GM18507 (cell line): Measurements from ENCODE around the gene PSMA8.
"Not testable (repeated sequence)": the region's sequence is repeated elsewhere in the genome, so short reads cannot be mapped to it uniquely, and the experiment has no call there.

Experiments used
- DNase-seq: peaks from one replicate; pipeline ENCODE4 v3.0.0; 2011; ENCODE audit warnings: low read depth; ENCODE audit not compliant: insufficient read length; ENCODE audit errors: extremely low spot score
- FAIRE-seq: peaks from 2 replicates; lab custom pipeline; 2011; peaks lifted over from hg19 to GRCh38; lab: Jason Lieb, UNC

PSMA8 gene

DNA sequence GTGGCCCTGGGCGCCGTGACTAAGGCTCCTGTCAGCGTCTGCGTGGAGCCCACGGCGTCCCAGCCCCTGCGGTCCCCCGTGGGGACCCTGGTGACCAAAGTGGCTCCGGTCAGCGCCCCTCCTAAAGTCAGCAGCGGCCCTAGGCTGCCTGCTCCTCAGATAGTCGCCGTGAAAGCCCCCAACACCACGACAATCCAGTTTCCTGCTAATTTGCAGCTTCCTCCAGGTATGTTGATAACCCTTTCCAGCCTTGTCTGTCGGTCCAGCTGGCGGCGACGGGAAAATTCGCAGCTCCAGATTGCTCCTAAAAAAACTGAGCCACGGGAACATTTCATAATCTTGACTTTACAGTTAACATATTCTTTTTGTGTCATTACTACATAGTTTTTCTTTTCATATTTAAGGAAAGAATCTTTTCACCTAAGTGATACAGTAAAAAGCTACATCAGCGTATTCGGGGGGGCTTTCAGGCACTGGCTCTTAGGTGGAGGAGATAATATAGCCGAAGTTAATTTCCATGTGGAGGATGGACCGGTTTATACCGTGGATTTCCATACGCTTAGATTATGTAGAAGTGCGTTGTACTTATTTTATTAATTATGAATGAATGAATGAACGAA, 93.5 kb downstream of the PSMA8 start:
- FAIRE-seq: no peak

DNA sequence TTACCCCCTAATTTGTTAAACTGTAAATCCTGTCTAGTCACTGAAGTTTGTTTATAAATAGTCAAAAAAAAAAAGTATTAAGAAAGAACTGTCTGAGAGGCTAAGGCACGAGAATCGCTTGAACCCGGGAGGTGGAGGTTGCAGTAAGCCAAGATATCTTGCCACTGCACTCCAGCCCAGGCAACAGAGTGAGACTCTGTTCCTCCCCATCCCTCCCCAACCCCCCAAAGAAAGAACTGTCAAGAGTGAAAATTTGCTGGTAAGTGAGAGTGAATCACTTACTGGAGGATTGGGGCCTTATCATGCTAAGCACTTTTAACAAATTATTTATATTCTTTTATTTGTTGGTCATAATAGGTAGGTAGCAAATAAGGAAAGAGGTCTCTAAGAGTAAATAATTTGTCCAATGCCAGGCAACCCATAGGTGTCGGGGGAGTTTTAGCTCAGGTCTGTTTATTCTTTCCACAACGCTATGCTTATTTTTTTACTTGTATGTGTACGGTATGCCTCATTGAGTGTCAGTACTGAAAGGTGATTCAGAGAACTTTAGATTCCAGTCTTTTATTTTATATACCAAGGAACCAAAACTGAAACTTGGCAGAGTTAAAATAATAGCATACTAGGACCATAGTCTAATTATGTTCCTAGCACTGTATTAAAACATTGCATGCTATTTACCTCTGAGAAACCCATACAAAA, 95.0 kb downstream of the PSMA8 start:
- DNase-seq: no peak
- no peak for FAIRE-seq

More for the DNA sequence above, 93.5 kb downstream of the PSMA8 start:
- DNase-seq: no peak

DNA sequence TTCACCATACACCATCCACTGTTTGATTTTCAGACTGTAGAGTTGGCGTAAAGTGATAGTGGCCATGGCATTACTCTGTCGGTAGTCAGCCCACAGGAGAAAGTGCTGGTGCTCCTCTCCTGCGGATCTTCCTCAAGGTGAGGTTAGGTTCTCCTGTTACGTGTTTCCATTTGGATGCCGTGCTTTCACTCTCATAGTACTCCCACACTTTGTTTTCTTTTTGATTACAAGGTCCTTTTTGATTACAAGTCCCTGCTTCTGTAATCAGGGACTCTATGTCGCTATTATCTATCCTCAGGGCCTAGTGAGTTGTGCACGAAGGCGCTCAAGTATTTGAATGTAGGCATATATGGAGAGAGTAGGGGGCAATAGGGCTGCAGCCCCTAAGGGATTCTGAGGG, 96.8 kb downstream of the PSMA8 start:
- DNase-seq (no peak), FAIRE-seq (no peak)

DNA sequence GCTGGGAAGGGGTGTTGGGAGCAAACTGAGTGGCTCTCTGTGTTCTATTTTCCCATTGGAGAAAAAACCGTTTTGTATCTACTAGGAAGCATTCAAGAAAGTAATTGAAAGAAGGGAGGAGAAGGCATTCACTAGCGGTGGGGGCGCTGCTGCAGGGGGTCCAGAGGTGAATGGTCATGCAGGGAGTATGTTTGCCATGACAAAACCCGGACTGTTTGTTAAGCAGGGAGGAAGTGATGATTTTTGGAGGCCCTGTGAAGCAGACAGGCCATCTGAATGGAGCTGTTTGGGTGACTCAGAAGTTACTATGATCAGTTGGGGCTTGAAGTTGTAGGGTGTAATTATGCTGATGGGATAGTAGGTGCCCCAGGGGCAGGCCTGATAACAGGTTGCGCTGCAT, 99.5 kb downstream of the PSMA8 start:
- no peak for FAIRE-seq
- DNase-seq: no peak

GRCh38 chr18:26237363-26237762, 103.7 kb downstream of the PSMA8 start:
- DNase-seq, FAIRE-seq: not testable (repeated sequence)

DNA sequence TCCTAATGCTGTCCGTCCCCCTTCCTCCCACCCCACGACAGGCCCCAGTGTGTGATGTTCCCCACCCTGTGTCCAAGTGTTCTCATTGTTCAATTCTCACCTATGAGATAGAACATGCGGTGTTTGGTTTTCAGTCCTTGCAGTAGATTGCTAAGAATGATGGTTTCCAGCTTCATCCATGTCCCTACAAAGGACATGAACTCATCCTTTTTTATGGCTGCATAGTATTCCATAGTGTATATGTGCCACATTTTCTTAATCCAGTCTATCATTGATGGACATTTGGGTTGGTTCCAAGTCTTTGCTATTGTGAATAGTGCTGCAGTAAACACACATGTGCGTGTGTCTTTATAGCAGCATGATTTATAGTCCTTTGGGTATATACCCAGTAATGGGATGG, 105.0 kb downstream of the PSMA8 start:
- DNase-seq, FAIRE-seq: not testable (repeated sequence)

DNA sequence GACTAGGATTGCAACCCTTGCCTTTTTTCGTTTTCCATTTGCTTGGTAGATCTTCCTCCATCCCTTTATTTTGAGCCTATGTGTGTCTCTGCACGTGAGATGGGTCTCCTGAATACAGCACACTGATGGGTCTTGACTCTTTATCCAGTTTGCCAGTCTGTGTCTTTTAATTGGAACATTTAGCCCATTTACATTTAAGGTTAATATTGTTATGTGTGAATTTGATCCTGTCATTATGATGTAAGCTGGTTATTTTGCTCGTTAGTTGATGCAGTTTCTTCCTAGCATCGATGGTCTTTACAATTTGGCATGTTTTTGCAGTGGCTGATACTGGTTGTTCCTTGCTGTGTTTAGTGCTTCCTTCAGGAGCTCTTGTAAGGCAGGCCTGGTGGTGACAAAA, 108.7 kb downstream of the PSMA8 start:
- DNase-seq, FAIRE-seq: not testable (repeated sequence)
